H1 (cell line): ENCODE results near the gene PSORS1C1. TPM values are rescaled to one million over a fixed set of nuclear protein-coding genes. Genes with fewer than 3 reads are reported as not detected.
A peak's percentile ranks its signal among the peaks of the same experiment; 100 is the strongest.

Experiments
- CTCF ChIA-PET: fragments of 300-600 bp; sonication (Branson Sonifier 250); formaldehyde crosslinking; loops from one replicate; lab custom pipeline; 2021; ENCODE audit not compliant: partially characterized antibody; lab: Charles Lee
- POLR2A ChIA-PET: fragments of 300-600 bp; sonication (Branson Sonifier 250); formaldehyde crosslinking; loops from one replicate; lab custom pipeline; 2021; ENCODE audit warnings: inconsistent platforms; ENCODE audit not compliant: partially characterized antibody; lab: Charles Lee
- DNase-seq, 2 experiments: peaks; one replicate each; pipeline versions ENCODE4 v3.0.0 to v3.0.0-alpha.2; 2010 to 2022; ENCODE audit warnings: low spot score in 2 of 2, low read depth in 1 of 2, mixed read lengths in 1 of 2
- FAIRE-seq: peaks from 2 replicates; lab custom pipeline; 2011; peaks lifted over from hg19 to GRCh38; lab: Jason Lieb, UNC
- H2AFZ ChIP-seq: 2 replicates; pipeline ENCODE4 v1.8.1; 2012; ENCODE audit warnings: low read length, inconsistent platforms
- H2AK5ac ChIP-seq: 2 replicates; pipeline ENCODE4 v1.6.1; 2013; ENCODE audit warnings: low read depth, low read length
- H2BK120ac ChIP-seq: replicated peaks from 2 replicates; pipeline ENCODE3; 2013; ENCODE audit warnings: low read depth, low read length, inconsistent platforms
- H2BK12ac ChIP-seq: 2 replicates; pipeline ENCODE4 v1.6.1; 2013; ENCODE audit warnings: low read depth, low read length
- H2BK15ac ChIP-seq: 2 replicates; pipeline ENCODE4 v1.6.1; 2013; ENCODE audit warnings: low read length
- H2BK20ac ChIP-seq: 2 replicates; pipeline ENCODE4 v1.6.1; 2013; ENCODE audit warnings: low read length
- H2BK5ac ChIP-seq: 2 replicates; pipeline ENCODE4 v1.6.1; 2013; ENCODE audit warnings: low read depth, low read length
- H3K14ac ChIP-seq: 2 replicates; pipeline ENCODE4 v1.6.1; 2013; ENCODE audit warnings: inconsistent platforms; ENCODE audit not compliant: insufficient read length
- H3K18ac ChIP-seq: 2 replicates; pipeline ENCODE4 v1.6.1; 2013; ENCODE audit warnings: low read length; ENCODE audit errors: extremely low read depth
- H3K23ac ChIP-seq: 2 replicates; pipeline ENCODE4 v1.6.1; 2013; ENCODE audit warnings: inconsistent platforms; ENCODE audit not compliant: insufficient read length
- H3K23me2 ChIP-seq: 2 replicates; pipeline ENCODE4 v1.6.1; 2013; ENCODE audit warnings: low read depth, low read length
- H3K27ac ChIP-seq: 2 replicates; pipeline ENCODE4 v1.6.1; 2011; ENCODE audit warnings: low read depth, low read length, inconsistent platforms
- H3K27me3 ChIP-seq, 4 experiments: replicated peaks in 1 of 4; 1 replicate in 1 of 4; 2 replicates in 3 of 4; pipeline versions ENCODE4 v1.6.1 to v1.8.1; 2011 to 2013; ENCODE audit warnings: low read length in 3 of 4, mild to moderate bottlenecking in 3 of 4, inconsistent platforms in 2 of 4, mixed read lengths in 2 of 4, moderate library complexity in 1 of 4; ENCODE audit not compliant: control insufficient read depth in 3 of 4, insufficient read depth in 3 of 4; ENCODE audit errors: extremely low read depth in 1 of 4
- H3K36me3 ChIP-seq, 4 experiments: 2 replicates each; pipeline versions ENCODE4 v1.6.1 to v1.8.1; 2011 to 2013; ENCODE audit warnings: mild to moderate bottlenecking in 4 of 4, low read length in 3 of 4, moderate library complexity in 2 of 4, control low read depth in 1 of 4, inconsistent platforms in 1 of 4; ENCODE audit not compliant: insufficient read depth in 4 of 4, control insufficient read depth in 2 of 4
- H3K4ac ChIP-seq: replicated peaks from 2 replicates; pipeline ENCODE3; 2013; ENCODE audit warnings: low read length, low read depth, mixed read lengths, inconsistent platforms; ENCODE audit not compliant: insufficient read length
- H3K4me1 ChIP-seq, 4 experiments: replicated peaks in 1 of 4; 1 replicate in 1 of 4; 2 replicates in 3 of 4; pipeline versions ENCODE4 v1.6.1 to v1.8.1; 2011 to 2013; ENCODE audit warnings: low read length in 3 of 4, inconsistent platforms in 2 of 4, mixed read lengths in 1 of 4; ENCODE audit not compliant: insufficient read depth in 4 of 4, control insufficient read depth in 3 of 4
- H3K4me2 ChIP-seq, 2 experiments: 2 replicates each; pipeline versions ENCODE4 v1.6.1 to v1.8.1; 2011 to 2013; ENCODE audit warnings: low read depth in 2 of 2, low read length in 2 of 2, control low read depth in 1 of 2, inconsistent platforms in 1 of 2, mild to moderate bottlenecking in 1 of 2; ENCODE audit not compliant: insufficient read depth in 1 of 2
- H3K4me3 ChIP-seq, 4 experiments: fragments of 200-600, 300-600 bp in 1 of 4; sonication (generic), shearing (Covaris generic), sonication (Bioruptor Twin) in 1 of 4; 2 replicates each; pipeline versions ENCODE4 v1.5.1 to v1.8.1; 2011 to 2016; ENCODE audit warnings: low read length in 4 of 4, low read depth in 3 of 4, control low read depth in 2 of 4, inconsistent platforms in 2 of 4, mild to moderate bottlenecking in 2 of 4, mixed read lengths in 1 of 4, moderate library complexity in 1 of 4; ENCODE audit not compliant: insufficient read depth in 2 of 4; ENCODE audit errors: extremely low read depth in 1 of 4
- H3K56ac ChIP-seq: replicated peaks from 2 replicates; pipeline ENCODE3; 2013; ENCODE audit warnings: low read depth, mild to moderate bottlenecking, mixed read lengths, low read length, inconsistent platforms; ENCODE audit not compliant: insufficient read length
- H3K79me1 ChIP-seq: 2 replicates; pipeline ENCODE4 v1.6.1; 2013; ENCODE audit warnings: low read depth, low read length, control low read depth
- H3K79me2 ChIP-seq, 2 experiments: 2 replicates each; pipeline versions ENCODE4 v1.6.1 to v1.8.1; 2012 to 2013; ENCODE audit warnings: low read length in 2 of 2, mild to moderate bottlenecking in 2 of 2, inconsistent platforms in 1 of 2; ENCODE audit not compliant: insufficient read depth in 2 of 2, control insufficient read depth in 1 of 2
- H3K9ac ChIP-seq, 4 experiments: replicated peaks in 1 of 4; 1 replicate in 1 of 4; 2 replicates in 3 of 4; pipeline versions ENCODE4 v1.6.1 to v1.8.1; 2011 to 2013; ENCODE audit warnings: low read depth in 3 of 4, low read length in 3 of 4, control low read depth in 2 of 4, mild to moderate bottlenecking in 2 of 4, moderate library complexity in 2 of 4, inconsistent platforms in 1 of 4; ENCODE audit errors: extremely low read depth in 1 of 4
- H3K9me3 ChIP-seq, 2 experiments: 2 replicates each; pipeline versions ENCODE4 v1.6.1 to v1.8.1; 2012 to 2013; ENCODE audit warnings: mild to moderate bottlenecking in 2 of 2, moderate library complexity in 2 of 2, control low read depth in 1 of 2, inconsistent platforms in 1 of 2, low read depth in 1 of 2, low read length in 1 of 2, mixed read lengths in 1 of 2; ENCODE audit not compliant: insufficient read depth in 2 of 2
- H4K20me1 ChIP-seq, 2 experiments: replicated peaks in 1 of 2; 2 replicates each; pipeline versions ENCODE3 to v1.8.1; 2011 to 2013; ENCODE audit warnings: inconsistent platforms in 2 of 2, low read length in 2 of 2, mild to moderate bottlenecking in 1 of 2; ENCODE audit not compliant: insufficient read depth in 2 of 2, control insufficient read depth in 1 of 2
- H4K5ac ChIP-seq: 2 replicates; pipeline ENCODE4 v1.6.1; 2013; ENCODE audit warnings: low read length, low read depth, mixed read lengths, inconsistent platforms; ENCODE audit not compliant: insufficient read length
- H4K8ac ChIP-seq: 2 replicates; pipeline ENCODE4 v1.8.0; 2013; ENCODE audit warnings: mild to moderate bottlenecking, moderate library complexity, low read length, inconsistent platforms; ENCODE audit not compliant: insufficient read depth; ENCODE audit errors: extremely low read depth
- H4K91ac ChIP-seq: replicated peaks from 2 replicates; pipeline ENCODE3; 2013; ENCODE audit warnings: low read length, mixed read lengths, inconsistent platforms; ENCODE audit not compliant: insufficient read length
- ATF3 ChIP-seq: IDR thresholded peaks from 2 replicates; pipeline ENCODE4 v1.6.1; 2011; ENCODE audit warnings: low read depth, mild to moderate bottlenecking, low read length; ENCODE audit not compliant: insufficient read depth
- BACH1 ChIP-seq: IDR thresholded peaks from 2 replicates; pipeline ENCODE4 v1.6.1; 2012; ENCODE audit warnings: low read length, improper control_type of control experiment
- CBX5 ChIP-seq: fragments of 300-800, 300-1000 bp; sonication (generic); IDR thresholded peaks from 2 replicates; pipeline ENCODE4 v1.7.1; 2016; ENCODE audit warnings: antibody characterized with exemption, low read length, low read depth
- EP300 ChIP-seq, 2 experiments: IDR thresholded peaks; 1 replicate in 1 of 2; 2 replicates in 1 of 2; pipeline ENCODE4 v1.6.1; 2011 to 2012; ENCODE audit warnings: low read depth in 2 of 2, low read length in 2 of 2, mild to moderate bottlenecking in 2 of 2, borderline replicate concordance in 1 of 2, inconsistent platforms in 1 of 2, moderate library complexity in 1 of 2
- FOSL1 ChIP-seq: IDR thresholded peaks from 2 replicates; pipeline ENCODE4 v1.6.1; 2011; ENCODE audit warnings: mild to moderate bottlenecking, low read depth, low read length, moderate library complexity; ENCODE audit not compliant: insufficient read depth
- JUND ChIP-seq: IDR thresholded peaks from 2 replicates; pipeline ENCODE4 v1.6.1; 2011; ENCODE audit warnings: mild to moderate bottlenecking, improper control_type of control experiment, low read length
- RAD21 ChIP-seq, 2 experiments: IDR thresholded peaks in 1 of 2; conservative IDR thresholded peaks in 1 of 2; 2 replicates each; pipeline ENCODE4 v1.6.1; 2011; ENCODE audit warnings: low read depth in 2 of 2, low read length in 2 of 2, improper control_type of control experiment in 1 of 2, inconsistent platforms in 1 of 2, mild to moderate bottlenecking in 1 of 2, moderate library complexity in 1 of 2
- RNF2 ChIP-seq: fragments of 200-900, 300-1000 bp; sonication (generic); IDR thresholded peaks from 2 replicates; pipeline ENCODE4 v1.7.1; 2016; ENCODE audit warnings: borderline replicate concordance, low read depth, mild to moderate bottlenecking, antibody characterized with exemption, low read length; ENCODE audit not compliant: poor library complexity, severe bottlenecking; ENCODE audit errors: missing control alignments
- USF2 ChIP-seq: IDR thresholded peaks from 2 replicates; pipeline ENCODE4 v1.6.1; 2011; ENCODE audit warnings: low read length, improper control_type of control experiment
- WGBS, 2 experiments: shearing (Covaris generic) in 1 of 2; methylation state at CpG; one replicate each; pipeline versions ENCODE4 v1.1.6 to v1.1.7; 2013 to 2015; ENCODE audit warnings: low lambda C conversion rate in 2 of 2, mixed read lengths in 2 of 2, inconsistent platforms in 1 of 2, low coverage in 1 of 2, missing lambda C conversion rate in 1 of 2; ENCODE audit not compliant: insufficient replicate concordance in 2 of 2, insufficient coverage in 1 of 2, insufficient read length in 1 of 2; ENCODE audit errors: extremely low coverage in 1 of 2, missing lambda C conversion rate in 1 of 2; 5-methylcytosine and 5-hydroxymethylcytosine counted together
- polyA plus RNA-seq, 7 experiments: library from polyadenylated mRNA; depleted of rRNA in 3 of 7; stranded (reverse) in 5 of 7; unstranded in 2 of 7; fragments of >200 nt in 5 of 7; fragments of 200-250 nt in 2 of 7; gene quantifications; 1 replicate in 5 of 7; 2 replicates in 1 of 7; 4 replicates in 1 of 7; pipeline versions ENCODE4 v1.2.1 to v1.2.3, GENCODE V29; 2011 to 2013; ENCODE audit warnings: missing spikeins in 2 of 7, mixed read lengths in 2 of 7
- total RNA-seq: library from RNA; stranded (reverse); fragmentation: NEBNext Ultra II Directional; extraction: Animal tissue kit (Norgen Biotek cat#: 25700); gene quantifications from 2 replicates; pipeline ENCODE4 v1.2.1, GENCODE V29; 2021

PSORS1C1 gene
- total and polyA plus RNA-seq, 2 of the 8 experiments (the other 6 are each of a cell fraction or from before 2014, with no cell fraction given), result 0.12 to 0.52 TPM

- FAIRE-seq, result no peak
Measured at GRCh38 chr6:31094389-31094881, 20.2 kb upstream of the PSORS1C1 start.

More at GRCh38 chr6:31094389-31094881, 20.2 kb upstream of the PSORS1C1 start:
- Histone ChIP-seq H4K8ac (no peak overlapping the region), H3K23me2 (no peaks in the 10 kb centered on the region), H3K23ac (no peak overlapping the region), H4K20me1 (no peaks in the 10 kb centered on the region), H4K91ac (no peak overlapping the region), H3K27me3 (no peaks in the 10 kb centered on the region), H2BK20ac (no peak overlapping the region), H3K56ac (no peak overlapping the region), H3K4ac (no peak overlapping the region), H3K4me1 (peaks cover 0 to 3% (median 0%) of the 10 kb centered on the region in 4 experiments; a peak in 3 of 7 replicates), H3K14ac (no peak overlapping the region), H2AFZ (peak overlapping the region; percentile 94), H3K79me2 (no peaks in the 10 kb centered on the region), H2BK120ac (no peak overlapping the region), H3K18ac (no peak overlapping the region), H3K27ac (no peak overlapping the region), H2BK12ac (no peak overlapping the region), H4K5ac (no peak overlapping the region), H2AK5ac (no peak overlapping the region), H3K9me3 (no peaks in the 10 kb centered on the region), H2BK5ac (no peak overlapping the region), H3K9ac (no peak overlapping the region), H3K79me1 (no peaks in the 10 kb centered on the region), H3K36me3 (no peaks in the 10 kb centered on the region), H2BK15ac (no peak overlapping the region), H3K4me2 (no peak overlapping the region), H3K4me3 (no peak overlapping the region)
- POLR2A ChIA-PET, result interaction anchor here (0.9 kb wide), 1 partner anchor 174 kb away, joined by 3 read pairs; no protein-coding TSS in a partner anchor
- CTCF ChIA-PET, result interaction anchor here (0.5 to 3.4 kb wide), 15 partner anchors 8 to 554 kb away, joined by 3 to 18 read pairs (median 4); partner anchors contain the start of gene VARS2
- no peak for TF ChIP-seq RNF2
- TF ChIP-seq EP300 (IDR thresholded peaks at IDR 0.05; ENCODE audit: borderline replicate concordance in 1 of 2, low read depth in 2 of 2, low read length in 2 of 2), result no peak
- no peak for TF ChIP-seq USF2
- TF ChIP-seq BACH1, result no peak
- TF ChIP-seq FOSL1, result no peak
- no peak for TF ChIP-seq RAD21 (IDR thresholded peaks at IDR 0.05 in 1 of 2, conservative IDR thresholded peaks at IDR 0.05 in 1 of 2; ENCODE audit: low read depth in 2 of 2, low read length in 2 of 2)
- no peak for TF ChIP-seq JUND
- TF ChIP-seq CBX5, result no peak
- no peak for TF ChIP-seq ATF3
- 79% methylated on average over 3 of the region's 3 CpGs; no CpG with 5 or more reads in 1 of the 2 experiments for WGBS, 2 experiments
- no peak for DNase-seq
